ENCODE results near the gene KRTAP19-8. TPM values are rescaled to one million over a fixed set of nuclear protein-coding genes. Genes with fewer than 3 reads are reported as not detected.

Gene KRTAP19-8
- total RNA-seq, 1 donor from 2014 or later = not detected

DNA sequence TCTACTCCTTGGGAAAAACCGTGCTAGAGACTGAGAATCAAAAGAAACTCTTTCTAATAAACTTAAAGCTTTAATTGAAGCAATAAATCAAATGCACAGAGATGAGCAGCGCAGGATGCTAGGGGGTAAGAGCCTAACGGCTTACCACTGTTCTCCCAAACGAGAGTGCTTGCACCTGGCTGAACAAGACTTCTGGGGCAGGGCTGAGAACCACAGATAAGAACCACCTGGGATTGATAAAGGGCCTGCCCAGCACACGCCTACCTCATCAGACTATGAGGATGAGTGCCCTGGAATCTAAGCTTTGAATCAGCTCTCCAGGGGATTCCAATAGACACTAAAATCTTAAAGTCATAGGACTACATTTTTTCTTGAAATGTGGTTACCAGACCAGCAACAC, 43.3 kb downstream of the KRTAP19-8 start:
- H3K36me3 ChIP-seq (ENCODE audit: control insufficient read depth, insufficient read depth, low read length) = no peaks in the 10 kb centered on the region
- FAIRE-seq (no peak), DNase-seq (ENCODE audit: low read depth) (no peak)
- H3K27me3 ChIP-seq (ENCODE audit: control insufficient read depth, insufficient read depth, low read length) = no peaks in the 10 kb centered on the region
- TF ChIP-seq, protein P1, sequence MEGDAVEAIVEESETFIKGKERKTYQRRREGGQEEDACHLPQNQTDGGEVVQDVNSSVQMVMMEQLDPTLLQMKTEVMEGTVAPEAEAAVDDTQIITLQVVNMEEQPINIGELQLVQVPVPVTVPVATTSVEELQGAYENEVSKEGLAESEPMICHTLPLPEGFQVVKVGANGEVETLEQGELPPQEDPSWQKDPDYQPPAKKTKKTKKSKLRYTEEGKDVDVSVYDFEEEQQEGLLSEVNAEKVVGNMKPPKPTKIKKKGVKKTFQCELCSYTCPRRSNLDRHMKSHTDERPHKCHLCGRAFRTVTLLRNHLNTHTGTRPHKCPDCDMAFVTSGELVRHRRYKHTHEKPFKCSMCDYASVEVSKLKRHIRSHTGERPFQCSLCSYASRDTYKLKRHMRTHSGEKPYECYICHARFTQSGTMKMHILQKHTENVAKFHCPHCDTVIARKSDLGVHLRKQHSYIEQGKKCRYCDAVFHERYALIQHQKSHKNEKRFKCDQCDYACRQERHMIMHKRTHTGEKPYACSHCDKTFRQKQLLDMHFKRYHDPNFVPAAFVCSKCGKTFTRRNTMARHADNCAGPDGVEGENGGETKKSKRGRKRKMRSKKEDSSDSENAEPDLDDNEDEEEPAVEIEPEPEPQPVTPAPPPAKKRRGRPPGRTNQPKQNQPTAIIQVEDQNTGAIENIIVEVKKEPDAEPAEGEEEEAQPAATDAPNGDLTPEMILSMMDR (IDR thresholded peaks at IDR 0.05; ENCODE audit: insufficient read depth, low read length, severe bottlenecking) = no peak
- no peak overlapping the region for H3K4me3 ChIP-seq (ENCODE audit: low read depth, low read length)

DNA sequence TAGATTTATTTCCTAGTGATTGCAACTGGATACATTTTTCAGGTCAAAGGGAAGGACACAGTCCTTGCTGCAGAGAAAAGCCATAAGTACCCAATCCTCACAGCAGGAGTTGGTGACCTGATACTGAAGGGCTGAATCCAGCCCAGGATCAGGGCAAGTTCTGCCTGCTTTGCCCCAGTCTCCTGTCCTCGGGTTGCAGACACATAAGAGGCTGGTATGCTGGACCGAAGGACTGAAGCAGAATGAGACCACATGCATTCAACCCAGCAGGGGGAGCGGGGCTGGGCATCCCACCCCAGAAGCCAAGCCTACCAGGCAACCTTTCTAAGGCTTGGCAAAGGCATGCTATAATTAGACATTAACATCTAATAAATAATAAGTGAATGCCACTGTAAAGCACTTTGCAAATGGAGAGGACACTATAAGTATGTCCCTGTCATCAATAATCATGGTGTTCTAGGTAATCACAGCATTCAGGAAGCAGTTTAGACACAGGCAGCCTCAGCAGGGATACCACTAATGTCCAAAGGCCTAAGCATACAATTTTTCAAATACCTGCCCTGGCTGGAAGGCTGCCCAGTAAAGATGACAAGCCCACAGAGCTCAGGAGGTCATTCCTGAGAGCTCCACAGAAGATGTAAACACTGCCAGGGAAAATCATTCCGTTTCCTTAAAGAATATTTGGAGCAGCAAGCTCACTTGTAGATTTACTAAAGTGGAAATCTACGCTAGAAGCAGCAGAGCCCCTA, 47.6 kb downstream of the KRTAP19-8 start:
- H3K36me3 ChIP-seq (ENCODE audit: control insufficient read depth, insufficient read depth, low read length) = no peaks in the 10 kb centered on the region
- TF ChIP-seq, protein P1 (IDR thresholded peaks at IDR 0.05; ENCODE audit: insufficient read depth, low read length, severe bottlenecking) = no peak
- no peak for FAIRE-seq
- no peaks in the 10 kb centered on the region for H3K27me3 ChIP-seq (ENCODE audit: control insufficient read depth, insufficient read depth, low read length)
- H3K4me3 ChIP-seq (ENCODE audit: low read depth, low read length) = no peak overlapping the region
- DNase-seq (ENCODE audit: low read depth) = no peak

DNA sequence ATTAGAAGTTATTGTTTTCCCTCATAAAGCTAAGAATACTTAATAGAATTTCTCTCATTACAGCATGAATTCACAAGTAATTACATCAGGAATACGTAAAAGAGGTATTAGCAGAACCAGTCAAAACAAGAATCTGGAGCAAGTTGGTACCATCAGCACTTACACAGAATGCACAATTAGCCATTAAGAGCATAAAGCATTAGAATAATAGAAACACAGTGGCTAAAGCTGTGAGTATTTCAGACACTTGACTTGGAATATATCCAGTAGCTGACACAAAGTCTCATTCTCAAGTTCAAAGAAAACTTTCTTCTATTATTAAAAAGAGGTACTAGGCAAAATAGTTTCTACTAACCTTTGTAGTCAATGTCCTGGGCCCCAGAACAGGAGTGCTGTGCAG, 49.6 kb downstream of the KRTAP19-8 start:
- Histone ChIP-seq H3K36me3 (ENCODE audit: control insufficient read depth, insufficient read depth, low read length) (no peaks in the 10 kb centered on the region), H3K4me3 (ENCODE audit: low read depth, low read length) (no peak overlapping the region), H3K27me3 (ENCODE audit: control insufficient read depth, insufficient read depth, low read length) (no peaks in the 10 kb centered on the region)
- FAIRE-seq = no peak
- DNase-seq (ENCODE audit: low read depth) = no peak
- TF ChIP-seq, protein P1 (IDR thresholded peaks at IDR 0.05; ENCODE audit: insufficient read depth, low read length, severe bottlenecking) = no peak

Other genes with a start within 250 kb of the KRTAP19-8 start
- not detected in 2 replicates for gene KRTAP8-1, start 225.2 kb downstream of the KRTAP19-8 start, total RNA-seq
- gene KRTAP7-1, start 208.7 kb downstream of the KRTAP19-8 start, total RNA-seq = not detected in 2 replicates
- gene KRTAP11-1, start 156.9 kb downstream of the KRTAP19-8 start, total RNA-seq = not detected in 2 replicates

Measured in bronchial epithelial cell (primary cell).